Measurements from ENCODE around the gene POTEJ.
"Not testable (repeated sequence)": the region's sequence is repeated elsewhere in the genome, so short reads cannot be mapped to it uniquely, and the experiment has no call there.

DNA sequence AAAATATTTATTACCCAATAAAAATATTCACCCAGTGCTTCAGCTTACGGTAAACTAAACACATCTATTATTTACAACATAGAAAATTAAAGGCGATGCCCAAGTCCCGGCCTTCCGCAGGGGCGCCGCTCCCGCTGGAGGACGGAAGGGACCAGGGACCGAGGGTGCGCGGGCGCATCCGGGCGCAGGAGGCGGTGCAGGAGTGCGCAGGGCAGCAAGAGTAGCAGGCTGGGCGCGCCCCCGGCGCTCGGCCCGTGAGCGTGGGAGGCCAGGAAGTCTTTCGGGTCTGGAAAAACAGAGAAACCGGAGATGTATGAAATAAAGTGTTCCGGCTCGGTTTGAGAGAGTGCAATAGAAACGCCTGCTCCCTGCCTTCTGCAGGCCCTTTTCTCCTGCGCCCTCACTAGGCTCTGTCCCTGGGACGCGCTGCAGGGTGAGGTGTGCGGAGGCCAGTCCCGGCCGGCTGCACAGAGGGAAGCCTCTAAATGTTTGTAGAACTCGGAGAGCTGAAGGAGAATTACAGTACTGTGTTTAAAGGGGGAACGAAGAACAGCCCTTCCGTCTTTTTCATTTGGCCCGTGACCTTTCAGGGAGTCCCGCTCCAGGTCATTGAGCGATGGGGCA is 18.3 kb upstream of the POTEJ start:
- TF ChIP-seq, protein P1, sequence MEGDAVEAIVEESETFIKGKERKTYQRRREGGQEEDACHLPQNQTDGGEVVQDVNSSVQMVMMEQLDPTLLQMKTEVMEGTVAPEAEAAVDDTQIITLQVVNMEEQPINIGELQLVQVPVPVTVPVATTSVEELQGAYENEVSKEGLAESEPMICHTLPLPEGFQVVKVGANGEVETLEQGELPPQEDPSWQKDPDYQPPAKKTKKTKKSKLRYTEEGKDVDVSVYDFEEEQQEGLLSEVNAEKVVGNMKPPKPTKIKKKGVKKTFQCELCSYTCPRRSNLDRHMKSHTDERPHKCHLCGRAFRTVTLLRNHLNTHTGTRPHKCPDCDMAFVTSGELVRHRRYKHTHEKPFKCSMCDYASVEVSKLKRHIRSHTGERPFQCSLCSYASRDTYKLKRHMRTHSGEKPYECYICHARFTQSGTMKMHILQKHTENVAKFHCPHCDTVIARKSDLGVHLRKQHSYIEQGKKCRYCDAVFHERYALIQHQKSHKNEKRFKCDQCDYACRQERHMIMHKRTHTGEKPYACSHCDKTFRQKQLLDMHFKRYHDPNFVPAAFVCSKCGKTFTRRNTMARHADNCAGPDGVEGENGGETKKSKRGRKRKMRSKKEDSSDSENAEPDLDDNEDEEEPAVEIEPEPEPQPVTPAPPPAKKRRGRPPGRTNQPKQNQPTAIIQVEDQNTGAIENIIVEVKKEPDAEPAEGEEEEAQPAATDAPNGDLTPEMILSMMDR (IDR thresholded peaks at IDR 0.05), result not testable (repeated sequence)
- not testable (repeated sequence) for TF ChIP-seq POLR2A (IDR thresholded peaks at IDR 0.05)
